Hepatocyte (in vitro differentiated cells): ENCODE results near the gene FADS3. TPM values are rescaled to one million over a fixed set of nuclear protein-coding genes. Genes with fewer than 3 reads are reported as not detected.

ENCODE experiments used
- DNase-seq: peaks from one replicate; pipeline ENCODE4 v3.0.0-alpha.2; 2016; ENCODE audit warnings: low spot score
- H2AFZ ChIP-seq: fragments of 200-600 bp; sonication (generic); 2 replicates; pipeline ENCODE4 v1.6.0; 2016; ENCODE audit warnings: antibody characterized with exemption, mild to moderate bottlenecking
- H3K27ac ChIP-seq: fragments of 200-600 bp; sonication (generic); 2 replicates; pipeline ENCODE4 v1.5.1; 2016; ENCODE audit warnings: mild to moderate bottlenecking
- H3K27me3 ChIP-seq: fragments of 200-600 bp; sonication (generic); 2 replicates; pipeline ENCODE4 v1.6.1; 2016
- H3K36me3 ChIP-seq: fragments of 200-600 bp; sonication (generic); replicated peaks from 2 replicates; pipeline ENCODE4 v1.5.1; 2016; ENCODE audit warnings: low read depth; ENCODE audit not compliant: insufficient read depth
- H3K4me1 ChIP-seq: fragments of 200-600 bp; sonication (generic); 2 replicates; pipeline ENCODE4 v1.5.1; 2016; ENCODE audit warnings: mild to moderate bottlenecking, moderate library complexity; ENCODE audit not compliant: insufficient read depth
- H3K4me2 ChIP-seq: fragments of 200-600 bp; sonication (generic); 2 replicates; pipeline ENCODE4 v1.6.0; 2016
- H3K4me3 ChIP-seq: fragments of 200-600 bp; sonication (generic); 2 replicates; pipeline ENCODE4 v1.5.1; 2016; ENCODE audit warnings: mild to moderate bottlenecking
- H3K79me2 ChIP-seq: fragments of 200-600 bp; sonication (generic); 2 replicates; pipeline ENCODE4 v1.6.0; 2017; ENCODE audit warnings: mild to moderate bottlenecking
- H3K9me2 ChIP-seq: fragments of 200-600 bp; sonication (generic); replicated peaks from 2 replicates; pipeline ENCODE4 v1.6.0; 2017; ENCODE audit warnings: mild to moderate bottlenecking; ENCODE audit not compliant: insufficient read depth
- H3K9me3 ChIP-seq: fragments of 200-600 bp; sonication (generic); 2 replicates; pipeline ENCODE4 v1.5.1; 2016; ENCODE audit warnings: low read depth, mild to moderate bottlenecking
- H4K20me1 ChIP-seq: fragments of 200-600 bp; sonication (generic); 2 replicates; pipeline ENCODE4 v1.6.0; 2016; ENCODE audit warnings: mild to moderate bottlenecking; ENCODE audit not compliant: insufficient read depth, poor library complexity, severe bottlenecking
- CTCF ChIP-seq: fragments of 200-600 bp; sonication (generic); IDR thresholded peaks from 2 replicates; pipeline ENCODE4 v1.5.1; 2016; ENCODE audit warnings: antibody characterized with exemption, mild to moderate bottlenecking; ENCODE audit not compliant: poor library complexity
- EZH2 ChIP-seq: fragments of 200-600 bp; sonication (generic); IDR thresholded peaks from 2 replicates; pipeline ENCODE4 v1.6.1; 2016; ENCODE audit warnings: antibody characterized with exemption, mild to moderate bottlenecking, borderline replicate concordance
- EZH2phosphoT487 ChIP-seq: fragments of 200-600 bp; sonication (generic); IDR thresholded peaks from one replicate; pipeline ENCODE4 v1.6.1; 2018; ENCODE audit warnings: antibody characterized with exemption, mild to moderate bottlenecking, low read depth, moderate library complexity; ENCODE audit not compliant: unreplicated experiment, severe bottlenecking
- WGBS: methylation state at CpG from one replicate; pipeline ENCODE4 v1.1.6; 2016; ENCODE audit warnings: low lambda C conversion rate; ENCODE audit errors: missing lambda C conversion rate; 5-methylcytosine and 5-hydroxymethylcytosine counted together
- polyA plus RNA-seq: library from polyadenylated mRNA; unstranded; fragments of >200 nt; fragmentation: Nextera tagmentation; extraction: Ambion mirVana; gene quantifications from 2 replicates; pipeline ENCODE4 v1.2.1, GENCODE V29; 2016
- total RNA-seq: library from RNA; depleted of rRNA; stranded (reverse); fragments of >200 nt; gene quantifications from 2 replicates; pipeline ENCODE4 v1.2.3, GENCODE V29; 2014

FADS3 gene
- total and polyA plus RNA-seq, 2 experiments from 2014 or later = 19.4 to 37.0 TPM

- 95% methylated on average over 20 of the region's 21 CpGs for whole genome bisulfite sequencing
- no peaks in the 10 kb centered on the region for H3K36me3 ChIP-seq
- TF ChIP-seq CTCF = no peak
- no peak for TF ChIP-seq EZH2
- no peak for TF ChIP-seq EZH2phosphoT487
These were observed 16.8 kb upstream of the FADS3 start for GRCh38 chr11:61907871-61908729.

GRCh38 chr11:61907282-61907681 lies 15.9 kb upstream of the FADS3 start:
- 95% methylated on average over 19 of the region's 19 CpGs for WGBS
- Histone ChIP-seq H2AFZ (no peak overlapping the region), H3K4me1 (peaks cover 15% of the 10 kb centered on the region), H3K4me2 (no peak overlapping the region), H3K79me2 (no peaks in the 10 kb centered on the region), H3K27me3 (no peaks in the 10 kb centered on the region), H3K9me3 (no peaks in the 10 kb centered on the region), H3K27ac (no peak overlapping the region), H4K20me1 (no peaks in the 10 kb centered on the region), H3K4me3 (no peak overlapping the region), H3K9me2 (no peaks in the 10 kb centered on the region), H3K36me3 (no peaks in the 10 kb centered on the region)
- TF ChIP-seq CTCF = no peak
- no peak for TF ChIP-seq EZH2phosphoT487
- TF ChIP-seq EZH2 = no peak
- DNase-seq = no peak

More at GRCh38 chr11:61907871-61908729, 16.8 kb upstream of the FADS3 start:
- no peaks in the 10 kb centered on the region for H3K27me3 ChIP-seq
- no peak overlapping the region for H2AFZ ChIP-seq
- H4K20me1 ChIP-seq = no peaks in the 10 kb centered on the region
- H3K4me1 ChIP-seq = peaks cover 15% of the 10 kb centered on the region
- no peak overlapping the region for H3K4me2 ChIP-seq
- H3K4me3 ChIP-seq = no peak overlapping the region
- H3K27ac ChIP-seq = no peak overlapping the region
- no peaks in the 10 kb centered on the region for H3K79me2 ChIP-seq
- no peak for DNase-seq
- H3K9me2 ChIP-seq = no peaks in the 10 kb centered on the region
- H3K9me3 ChIP-seq = no peaks in the 10 kb centered on the region

GRCh38 chr11:61906522-61906909 lies 15.2 kb upstream of the FADS3 start:
- H3K79me2 ChIP-seq = no peaks in the 10 kb centered on the region
- H3K27ac ChIP-seq = no peak overlapping the region
- no peaks in the 10 kb centered on the region for H4K20me1 ChIP-seq
- H3K9me2 ChIP-seq = no peaks in the 10 kb centered on the region
- no peak overlapping the region for H2AFZ ChIP-seq
- H3K4me2 ChIP-seq = no peak overlapping the region
- TF ChIP-seq EZH2 (no peak), CTCF (no peak), EZH2phosphoT487 (no peak)
- 93% methylated on average over 14 of the region's 14 CpGs for WGBS
- H3K36me3 ChIP-seq = no peaks in the 10 kb centered on the region
- H3K9me3 ChIP-seq = no peaks in the 10 kb centered on the region
- no peak for DNase-seq
- no peaks in the 10 kb centered on the region for H3K27me3 ChIP-seq
- H3K4me1 ChIP-seq = peaks cover 15% of the 10 kb centered on the region
- no peak overlapping the region for H3K4me3 ChIP-seq
